Endothelial cell of hepatic sinusoid (primary cell): ENCODE data around the gene CAPN12.

Experiments
- in situ Hi-C: cut with HindIII; loops from 2 replicates; pipeline ENCODE4 v1.10.0; 2017; ENCODE audit warnings: low sequenced_read_pairs

Gene CAPN12

DNA sequence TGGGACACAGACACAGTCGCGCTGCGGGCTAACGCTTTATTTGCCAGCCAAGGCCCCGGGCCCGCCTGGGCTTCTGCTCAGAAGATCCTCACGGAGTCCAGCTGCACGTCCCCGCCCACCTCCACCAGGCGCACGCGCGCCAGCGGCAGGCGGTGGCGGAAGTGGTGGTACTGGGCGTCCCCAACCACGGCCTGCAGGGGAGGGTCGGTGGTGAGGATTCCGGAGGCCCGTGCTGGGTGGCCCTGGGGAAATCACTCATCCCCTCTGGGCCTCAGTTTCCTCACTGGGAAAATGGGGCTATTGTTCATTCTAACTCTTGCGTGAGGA is 26.6 kb upstream of the CAPN12 start:
- in situ Hi-C loops, result loop anchor here (10.0 to 25.0 kb wide), 2 partner anchors 74 to 141 kb away; partner anchors contain the start of genes CCER2 and HNRNPL

DNA sequence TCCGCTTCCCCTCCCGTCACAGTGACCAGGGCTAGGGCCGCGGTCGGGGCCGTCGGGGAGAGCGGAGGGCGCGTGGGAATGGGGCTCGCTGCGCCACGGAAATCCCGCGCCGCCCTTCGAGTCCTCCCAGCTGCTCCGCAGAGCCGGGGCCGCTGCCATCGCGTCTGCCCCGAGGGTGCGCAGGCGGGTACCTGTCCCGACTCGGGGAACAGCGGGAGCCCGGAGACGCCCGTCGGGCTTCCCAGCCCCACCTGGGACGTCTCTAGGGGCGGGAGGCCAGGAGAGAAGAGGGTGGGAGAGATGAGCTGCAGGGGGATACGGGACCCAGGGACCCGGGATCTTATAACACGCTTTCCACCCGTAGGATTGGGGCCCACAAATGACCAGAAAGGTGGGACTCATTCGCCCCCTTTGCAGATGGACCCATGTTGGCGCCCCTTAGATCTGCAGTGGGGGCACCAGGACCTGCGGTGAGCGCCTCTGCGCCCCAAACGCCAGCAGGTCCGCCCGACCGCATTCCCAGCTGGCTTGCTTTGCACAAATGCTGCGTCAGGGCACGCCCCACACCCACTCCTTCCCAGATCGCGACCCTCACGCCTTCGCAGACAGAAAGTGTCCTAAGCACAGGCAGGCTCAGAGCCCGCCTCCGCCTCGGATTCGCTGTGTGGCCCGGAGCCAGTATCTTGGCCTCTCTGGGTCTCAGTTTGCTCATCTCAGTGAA is 26.1 kb upstream of the CAPN12 start:
- in situ Hi-C loops, result loop anchor here (10.0 to 25.0 kb wide), 2 partner anchors 74 to 142 kb away; partner anchors contain the start of genes CCER2 and HNRNPL

DNA sequence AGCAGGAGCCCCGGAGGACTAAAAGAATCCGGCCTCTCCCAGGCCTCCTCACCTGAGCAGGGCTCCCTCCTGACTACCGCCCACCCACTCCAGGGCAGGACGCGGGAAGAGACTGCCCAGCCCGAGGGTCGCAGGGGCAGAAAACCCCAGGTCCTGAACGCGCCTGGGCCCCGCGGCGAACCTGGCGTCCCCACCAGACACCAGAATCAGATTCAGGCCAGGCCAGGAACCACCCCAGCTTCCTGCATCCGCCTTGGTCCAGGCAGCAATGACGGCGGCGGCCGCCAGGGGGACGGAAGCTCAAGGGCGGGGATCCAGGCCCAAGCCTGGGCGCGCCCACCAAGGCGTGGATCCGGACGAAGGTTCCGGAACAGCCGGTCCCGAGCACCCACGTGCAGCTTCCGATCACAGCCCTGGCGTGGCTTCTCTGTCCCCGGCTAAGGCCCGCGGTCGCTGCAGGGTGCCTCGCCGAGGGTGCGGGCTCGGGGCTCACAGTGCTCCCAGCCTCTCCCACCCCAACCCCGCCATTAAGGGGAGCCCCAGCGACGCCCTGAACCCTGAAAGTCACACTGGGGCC is 25.4 kb upstream of the CAPN12 start:
- in situ Hi-C loops, result loop anchor here (10.0 to 25.0 kb wide), 2 partner anchors 75 to 143 kb away; partner anchors contain the start of genes CCER2 and HNRNPL

DNA sequence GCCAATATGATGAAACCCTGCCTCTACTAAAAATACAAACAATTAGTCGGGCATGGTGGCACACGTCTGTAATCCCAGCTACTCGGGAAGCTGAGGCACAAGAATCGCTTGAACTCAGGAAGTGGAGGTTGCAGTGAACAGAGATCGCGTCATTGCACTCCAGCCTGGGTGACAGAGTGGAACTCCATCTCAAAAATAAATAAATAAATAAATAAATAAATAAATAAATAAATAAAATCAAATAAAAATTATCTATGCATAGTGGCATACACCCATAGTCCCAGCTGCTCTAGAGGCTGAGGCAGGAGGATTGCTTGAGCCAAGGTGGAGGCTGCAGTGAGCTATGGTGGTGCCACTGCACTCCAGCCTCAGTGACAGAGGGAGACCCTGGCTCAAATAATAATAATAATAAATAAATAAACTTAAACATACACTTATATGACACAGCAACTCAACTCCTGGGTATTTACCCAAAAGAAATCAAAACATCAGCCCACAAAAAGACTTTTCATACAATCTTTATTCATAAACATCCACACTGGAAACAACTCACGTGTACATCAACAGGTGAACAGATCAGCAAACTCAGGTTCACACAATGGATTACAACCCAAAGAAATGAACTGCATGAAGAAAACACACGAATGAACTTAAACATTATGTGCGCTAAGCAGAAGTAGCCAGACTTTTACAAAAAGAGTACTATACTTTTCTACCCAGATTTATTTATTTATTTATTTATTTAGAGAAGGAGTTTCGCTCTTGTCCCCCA is 22.2 kb upstream of the CAPN12 start:
- in situ Hi-C loops, result loop anchor here (25.0 kb wide), 1 partner anchor 146 kb away; the partner anchor contains the start of gene CCER2

DNA sequence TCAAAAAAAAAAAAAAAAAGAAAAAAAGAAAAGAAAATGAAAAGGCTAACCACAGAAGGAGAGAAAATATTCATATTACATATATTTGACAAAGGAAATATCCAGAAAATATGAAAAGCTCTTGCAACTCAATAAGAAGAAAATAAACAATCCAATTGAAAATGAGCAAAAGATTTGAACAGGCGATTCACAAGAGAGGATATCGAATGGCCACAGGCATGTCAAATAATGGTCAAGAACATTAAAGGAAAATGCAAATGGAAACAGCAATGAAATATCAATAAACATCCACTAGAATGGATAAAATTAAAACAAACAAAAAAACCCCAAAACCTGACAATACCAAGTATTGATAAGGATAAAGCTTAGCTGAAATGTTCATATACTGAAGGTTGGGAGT is 20.9 kb upstream of the CAPN12 start:
- in situ Hi-C loops, result loop anchor here (25.0 kb wide), 1 partner anchor 147 kb away; the partner anchor contains the start of gene CCER2

DNA sequence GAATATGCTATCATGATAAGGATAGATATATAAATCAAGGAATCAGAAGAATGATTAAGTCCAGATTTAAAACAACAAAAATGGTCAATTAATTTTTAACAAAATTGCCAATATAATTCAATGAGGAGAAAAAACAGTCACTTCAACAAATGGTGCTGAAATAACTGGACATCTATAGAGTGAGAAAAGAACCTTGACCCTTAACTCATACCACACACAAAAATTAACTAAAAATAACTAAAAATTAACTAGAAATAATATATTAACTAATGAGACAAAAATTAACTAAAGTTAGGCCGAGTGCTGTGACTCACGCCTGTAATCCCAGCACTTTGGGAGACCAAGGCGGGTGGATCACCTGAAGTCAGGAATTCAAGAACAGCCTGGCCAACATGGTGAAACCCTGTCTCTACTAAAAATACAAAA is 19.5 kb upstream of the CAPN12 start:
- in situ Hi-C loops, result loop anchor here (25.0 kb wide), 1 partner anchor 148 kb away; the partner anchor contains the start of gene CCER2

DNA sequence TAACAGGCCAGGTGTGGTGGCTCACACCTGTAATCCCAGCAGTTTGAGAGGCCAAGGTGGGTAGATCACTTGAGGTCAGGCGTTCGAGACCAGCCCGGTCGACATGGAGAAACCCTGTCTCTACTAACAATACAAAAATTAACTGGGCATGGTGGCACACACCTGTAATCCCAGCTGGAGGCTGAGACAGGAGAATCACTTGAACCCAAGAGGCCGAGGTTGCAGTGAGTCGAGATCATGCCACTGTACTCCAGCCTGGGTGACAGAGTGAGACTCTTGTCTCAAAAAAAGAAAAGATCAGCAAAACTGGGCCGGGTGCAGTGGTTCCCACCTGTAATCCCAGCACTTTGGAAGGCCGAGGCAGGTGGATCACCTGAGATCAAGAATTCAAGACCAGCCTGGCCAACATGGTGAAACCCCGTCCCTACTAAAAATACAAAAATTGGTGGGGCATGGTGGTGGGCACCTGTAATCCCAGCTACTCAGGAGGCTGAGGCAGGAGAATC is 17.7 kb upstream of the CAPN12 start:
- in situ Hi-C loops, result loop anchor here (25.0 kb wide), 1 partner anchor 150 kb away; the partner anchor contains the start of gene CCER2

DNA sequence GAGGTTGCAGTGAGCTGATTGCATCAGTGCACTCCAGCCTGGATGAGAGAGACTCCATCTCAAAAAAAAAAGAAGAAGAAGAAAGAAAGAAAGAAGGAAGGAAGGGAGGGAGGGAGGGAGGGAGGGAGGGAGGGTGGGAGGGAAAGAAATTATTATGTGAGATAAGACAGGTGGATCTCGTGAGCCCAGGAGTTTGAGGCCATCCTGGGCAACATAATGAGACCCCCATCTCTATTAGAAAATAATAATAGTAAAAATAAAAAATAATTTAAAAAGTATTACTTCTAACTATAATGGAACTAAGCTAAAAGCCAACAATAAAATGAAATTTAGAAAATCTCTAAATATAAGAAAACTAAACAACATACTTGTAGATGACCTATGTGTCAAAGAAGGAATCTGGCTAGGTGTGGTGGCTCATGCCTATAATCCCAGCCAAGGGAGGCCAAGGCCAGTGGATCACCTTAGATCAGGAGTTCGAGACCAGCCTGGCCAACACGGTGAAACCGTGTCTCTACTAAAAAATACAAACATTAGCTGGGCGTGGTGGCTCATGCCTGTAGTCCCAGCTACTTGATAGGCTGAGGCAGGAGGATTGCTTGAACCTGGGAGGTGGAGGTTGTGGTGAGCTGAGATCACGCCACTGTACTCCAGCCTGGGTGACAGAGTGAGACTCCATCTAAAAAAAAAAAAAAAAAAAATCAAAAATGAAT is 16.7 kb upstream of the CAPN12 start:
- in situ Hi-C loops, result loop anchor here (25.0 kb wide), 1 partner anchor 151 kb away; the partner anchor contains the start of gene CCER2

DNA sequence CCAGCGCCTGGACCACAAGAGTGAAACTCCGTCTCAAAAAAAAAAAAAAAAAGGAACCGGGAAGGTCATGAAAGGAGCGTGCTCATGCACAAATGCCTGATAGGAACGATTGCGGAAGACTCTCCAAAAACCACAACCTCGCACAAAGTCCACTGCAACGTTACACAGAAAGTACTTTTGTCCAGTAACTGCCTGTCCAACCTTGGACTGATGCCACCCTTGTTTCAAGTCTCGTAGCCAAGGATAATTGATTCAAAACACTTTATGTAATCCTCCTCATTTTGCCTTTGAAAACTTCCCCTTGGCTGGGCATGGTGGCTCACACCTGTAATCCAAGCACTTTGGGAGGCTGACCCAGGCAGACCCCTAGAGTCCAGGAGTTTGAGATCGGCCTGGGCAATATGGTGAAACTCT is 15.3 kb upstream of the CAPN12 start:
- in situ Hi-C loops, result loop anchor here (25.0 kb wide), 1 partner anchor 153 kb away; the partner anchor contains the start of gene CCER2

DNA sequence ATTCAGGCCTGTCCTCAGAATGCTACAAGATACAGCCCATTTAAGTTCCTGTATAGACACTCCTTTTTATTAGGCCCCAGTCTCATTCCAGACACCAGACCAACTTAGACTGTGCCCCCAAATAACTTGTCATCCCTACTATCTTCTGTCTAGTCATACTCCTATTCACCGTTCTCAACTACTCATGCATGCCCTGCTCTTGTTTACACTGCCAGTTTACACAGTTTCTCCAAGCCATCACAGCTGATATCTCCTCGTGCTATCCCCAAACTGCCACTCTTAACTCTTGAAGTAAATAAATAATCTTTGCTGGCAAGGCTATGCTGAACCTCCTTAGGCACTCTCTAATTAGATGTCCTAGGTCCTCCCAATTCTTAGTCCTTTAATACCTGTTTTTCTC is 9.9 kb upstream of the CAPN12 start:
- in situ Hi-C loops, result loop anchor here (25.0 kb wide), 1 partner anchor 158 kb away; the partner anchor contains the start of gene CCER2

DNA sequence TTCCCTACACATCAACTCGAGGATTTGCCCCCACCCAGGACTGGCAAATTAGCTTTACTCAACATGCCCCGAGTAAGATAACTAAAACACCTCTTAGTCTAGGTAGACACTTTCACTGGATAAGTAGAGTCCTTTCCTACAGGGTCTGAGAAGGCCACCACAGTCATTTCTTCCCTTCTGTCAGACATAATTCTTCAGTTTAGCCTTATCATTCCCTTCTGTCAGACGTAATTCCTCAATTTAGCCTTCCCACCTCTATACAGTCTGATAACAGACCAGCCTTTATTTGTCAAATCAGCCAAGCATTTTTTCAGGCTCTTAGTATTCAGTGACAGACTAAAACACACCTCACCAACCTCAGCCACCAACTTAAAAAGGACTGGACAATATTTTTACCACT is 9.5 kb upstream of the CAPN12 start:
- in situ Hi-C loops, result loop anchor here (25.0 kb wide), 1 partner anchor 159 kb away; the partner anchor contains the start of gene CCER2

DNA sequence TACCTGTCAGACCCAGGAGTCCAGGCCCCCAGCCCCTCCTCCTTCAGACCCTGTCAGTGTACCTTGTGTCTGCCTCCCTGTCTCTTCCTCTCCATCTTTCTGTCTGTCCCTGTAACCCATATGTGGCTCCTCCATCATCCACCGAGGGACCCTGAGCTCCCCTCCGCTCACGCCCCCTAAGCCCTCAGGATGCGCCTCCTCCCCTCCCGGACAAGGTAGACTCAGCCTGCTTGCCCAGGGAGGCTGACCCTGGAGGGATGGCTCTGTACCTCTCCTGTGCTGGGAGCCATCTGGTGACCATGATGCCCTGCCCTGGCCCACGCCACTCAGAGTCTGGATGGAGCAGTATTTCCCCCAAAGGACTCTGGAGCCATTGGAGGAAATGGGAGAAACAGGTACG is 1.0 kb upstream of the CAPN12 start:
- in situ Hi-C loops, result no loop called here

DNA sequence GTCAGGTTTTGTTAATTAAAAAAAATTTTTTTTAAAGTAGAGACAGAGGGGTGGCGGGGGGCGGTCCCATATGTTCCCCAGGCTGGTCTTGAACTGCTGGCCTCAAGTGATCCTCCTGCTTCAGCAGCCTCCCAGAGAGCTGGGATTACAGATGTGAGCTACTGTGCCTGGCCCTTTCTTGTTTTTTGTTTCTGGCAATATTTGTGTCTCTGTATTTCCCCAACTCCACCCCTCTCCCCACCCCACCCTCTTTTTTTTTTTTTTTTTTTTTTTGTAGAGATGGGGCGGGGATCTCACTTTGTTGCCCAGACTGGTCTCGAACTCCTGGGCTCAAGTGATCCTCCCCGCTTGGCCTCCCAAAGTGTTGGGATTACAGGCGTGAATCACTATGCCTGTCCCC is 600 bp upstream of the CAPN12 start:
- in situ Hi-C loops, result no loop called here

DNA sequence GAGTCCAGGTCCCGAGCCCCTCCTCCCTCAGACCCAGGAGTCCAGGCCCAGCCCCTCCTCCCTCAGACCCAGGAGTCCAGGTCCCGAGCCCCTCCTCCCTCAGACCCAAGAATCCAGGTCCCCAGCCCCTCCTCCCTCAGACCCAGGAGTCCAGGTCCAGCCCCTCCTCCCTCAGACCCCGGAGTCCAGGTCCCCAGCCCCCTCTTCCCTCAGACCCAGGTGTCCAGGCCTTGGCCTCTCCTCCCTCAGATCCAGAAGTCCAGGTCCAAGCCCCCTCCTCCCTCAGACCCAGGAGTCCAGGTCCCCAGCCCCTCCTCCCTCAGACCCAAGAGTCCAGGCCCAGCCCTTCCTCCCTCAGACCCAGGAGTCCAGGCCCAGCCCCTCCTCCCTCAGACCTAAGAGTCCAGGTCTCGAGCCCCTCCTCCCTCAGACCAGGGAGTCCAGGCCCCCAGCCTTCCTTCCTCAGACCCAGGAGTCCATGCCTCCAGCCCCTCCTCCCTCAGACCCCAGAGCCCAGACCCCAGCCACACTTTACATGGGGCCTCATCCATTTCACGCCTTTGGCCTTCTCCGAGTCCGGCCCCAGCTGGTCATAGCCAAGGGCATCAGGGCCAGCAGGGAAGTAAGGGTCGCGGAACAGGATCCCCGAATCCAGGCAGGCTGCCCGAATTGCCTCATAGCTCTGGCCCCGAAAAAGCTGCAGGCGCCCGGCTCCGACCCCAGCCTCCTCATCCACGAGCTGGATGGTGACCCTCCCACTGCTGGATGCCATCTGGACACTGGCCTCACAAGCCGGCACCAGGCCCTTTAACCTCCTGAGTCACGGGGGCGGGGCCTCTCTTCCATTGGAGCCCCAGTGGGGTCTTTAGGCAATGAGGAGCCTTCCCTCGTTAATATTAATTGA is 628 bp downstream of the CAPN12 start:
- in situ Hi-C loops, result no loop called here

DNA sequence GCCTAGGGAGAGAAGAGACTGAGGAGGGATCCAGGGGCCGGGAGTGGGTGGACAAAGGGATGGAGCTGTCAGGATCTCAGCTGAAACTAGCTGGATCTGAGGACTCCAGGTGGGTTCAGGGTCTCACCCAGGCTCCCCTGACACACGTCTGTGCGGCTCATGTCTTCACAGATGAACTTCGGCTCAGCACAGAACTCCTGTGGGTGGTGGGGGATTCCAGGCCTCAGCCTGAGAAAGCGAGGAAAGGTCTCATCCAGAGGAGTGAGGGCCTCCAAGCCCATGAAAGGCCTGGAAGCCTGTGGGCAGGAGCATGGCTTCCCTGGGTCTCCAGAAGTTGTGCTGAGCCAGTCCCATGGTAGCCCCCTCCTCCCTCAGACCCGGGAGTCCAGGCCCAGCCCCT is 1.4 kb downstream of the CAPN12 start:
- in situ Hi-C loops, result no loop called here

DNA sequence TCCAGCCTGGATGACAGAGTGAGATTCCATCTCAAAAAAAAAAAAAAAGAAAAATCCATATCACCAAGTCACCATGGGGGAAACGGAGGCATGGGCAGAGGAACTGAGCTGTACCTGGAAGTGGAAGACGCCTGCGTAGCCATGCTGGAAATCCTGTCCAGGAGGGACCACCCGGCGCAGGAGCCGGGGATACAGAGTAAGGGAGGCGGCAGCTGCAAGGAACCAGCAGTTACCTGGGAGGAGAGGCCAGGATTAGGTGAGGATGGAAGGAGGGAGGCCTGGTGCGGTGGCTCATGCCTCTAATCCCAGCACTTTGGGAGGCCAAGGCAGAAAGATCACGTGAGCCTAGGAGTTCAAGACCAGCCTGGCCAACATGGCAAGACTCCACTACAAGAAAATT is 2.0 kb downstream of the CAPN12 start:
- in situ Hi-C loops, result no loop called here

DNA sequence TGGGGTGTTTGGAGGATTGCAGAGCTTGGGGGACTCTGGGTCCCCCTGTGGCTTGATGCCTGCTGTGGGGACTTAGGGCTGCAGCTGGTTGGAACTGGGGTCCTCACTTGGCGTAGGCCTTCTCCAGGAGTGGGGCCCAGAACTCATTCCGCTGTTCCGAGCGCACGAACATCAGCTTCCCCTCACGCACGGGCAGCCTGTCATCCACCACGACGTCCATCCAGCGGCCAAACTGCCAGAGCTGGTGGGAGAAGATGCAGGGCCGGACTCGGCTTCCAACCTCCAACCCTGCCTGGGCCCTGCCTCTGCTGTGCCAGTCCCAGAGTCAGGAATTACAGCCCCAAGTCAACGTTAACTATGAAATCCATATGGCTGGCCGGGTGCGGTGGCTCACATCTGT is 2.6 kb downstream of the CAPN12 start:
- in situ Hi-C loops, result no loop called here

DNA sequence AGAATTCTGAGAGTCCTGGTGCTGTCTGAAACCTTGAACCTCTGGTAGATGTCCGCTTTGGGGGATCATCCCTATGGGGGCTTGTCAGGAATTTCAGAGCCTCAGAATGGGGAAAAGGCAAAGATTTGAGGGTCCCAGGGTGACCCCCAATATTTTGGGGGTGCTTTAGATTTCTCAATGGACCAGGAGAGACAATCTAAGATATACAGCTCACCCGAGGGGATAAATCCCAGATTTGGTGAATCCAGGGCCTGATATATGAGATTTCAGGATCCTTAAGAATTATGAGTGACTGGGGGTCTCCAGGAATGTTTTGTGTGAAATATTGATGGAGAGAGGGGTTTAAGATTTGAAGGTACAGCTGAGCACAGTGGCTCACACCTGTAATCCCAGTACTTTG is 3.3 kb downstream of the CAPN12 start:
- in situ Hi-C loops, result no loop called here

DNA sequence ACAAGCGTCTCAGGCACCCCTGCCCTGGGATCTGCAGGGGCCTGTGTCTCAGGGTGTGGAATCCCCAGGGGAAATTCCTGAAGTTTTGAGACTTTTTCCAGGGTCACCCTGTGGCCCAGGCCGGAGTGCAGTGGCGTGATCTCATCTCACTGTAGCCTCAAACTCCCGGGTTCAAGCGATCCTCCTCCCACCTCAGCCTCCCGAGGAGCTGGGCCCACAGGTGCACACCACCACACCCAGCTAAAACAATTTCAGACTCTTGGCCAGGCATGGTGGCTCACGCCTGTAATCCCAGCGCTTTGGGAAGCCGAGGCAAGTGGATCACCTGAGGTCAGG is 4.0 kb downstream of the CAPN12 start:
- in situ Hi-C loops, result no loop called here
